HG03439 (cell line): ENCODE measurements around the gene BTN3A1.
"Not testable (repeated sequence)": the region's sequence is repeated elsewhere in the genome, so short reads cannot be mapped to it uniquely, and the experiment has no call there.

ENCODE experiments used
- ATAC-seq: cut with Tn5 transposase; IDR thresholded peaks from one replicate; pipeline ENCODE4 v1.9.1; 2021; ENCODE audit warnings: mild to moderate bottlenecking, moderate library complexity; ENCODE audit not compliant: unreplicated experiment

The BTN3A1 gene

DNA sequence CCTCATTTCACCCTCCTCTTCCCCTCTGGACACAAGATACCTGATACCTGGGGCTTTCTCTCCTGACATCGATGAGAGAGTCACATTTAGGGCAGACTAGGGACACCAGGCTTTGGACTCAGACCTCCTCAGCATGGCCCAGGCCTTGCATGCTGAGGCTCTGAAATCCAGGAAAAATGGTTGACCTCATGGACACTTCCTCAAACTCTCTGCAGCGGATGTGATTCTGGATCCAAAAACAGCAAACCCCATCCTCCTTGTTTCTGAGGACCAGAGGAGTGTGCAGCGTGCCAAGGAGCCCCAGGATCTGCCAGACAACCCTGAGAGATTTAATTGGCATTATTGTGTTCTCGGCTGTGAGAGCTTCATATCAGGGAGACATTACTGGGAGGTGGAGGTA is 10.9 kb downstream of the BTN3A1 start:
- no peak for ATAC-seq

DNA sequence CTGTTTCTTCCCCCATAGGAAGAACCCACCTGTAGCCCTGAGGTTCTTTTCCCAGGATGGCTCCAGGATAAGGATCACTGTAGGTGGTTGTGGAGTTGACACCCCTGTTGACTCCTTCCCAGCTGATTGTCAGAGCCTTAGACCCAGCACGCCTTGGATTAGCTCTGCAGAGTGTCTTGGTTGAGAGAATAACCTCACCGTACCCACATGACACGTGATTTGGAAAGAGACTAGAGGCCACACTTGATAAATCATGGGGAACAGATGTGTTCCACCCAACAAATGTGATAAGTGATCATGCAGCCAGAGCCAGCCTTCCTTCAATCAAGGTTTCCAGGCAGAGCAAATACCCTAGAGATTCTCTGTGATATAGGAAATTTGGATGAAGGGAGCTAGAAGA is 12.2 kb downstream of the BTN3A1 start:
- ATAC-seq, result no peak

DNA sequence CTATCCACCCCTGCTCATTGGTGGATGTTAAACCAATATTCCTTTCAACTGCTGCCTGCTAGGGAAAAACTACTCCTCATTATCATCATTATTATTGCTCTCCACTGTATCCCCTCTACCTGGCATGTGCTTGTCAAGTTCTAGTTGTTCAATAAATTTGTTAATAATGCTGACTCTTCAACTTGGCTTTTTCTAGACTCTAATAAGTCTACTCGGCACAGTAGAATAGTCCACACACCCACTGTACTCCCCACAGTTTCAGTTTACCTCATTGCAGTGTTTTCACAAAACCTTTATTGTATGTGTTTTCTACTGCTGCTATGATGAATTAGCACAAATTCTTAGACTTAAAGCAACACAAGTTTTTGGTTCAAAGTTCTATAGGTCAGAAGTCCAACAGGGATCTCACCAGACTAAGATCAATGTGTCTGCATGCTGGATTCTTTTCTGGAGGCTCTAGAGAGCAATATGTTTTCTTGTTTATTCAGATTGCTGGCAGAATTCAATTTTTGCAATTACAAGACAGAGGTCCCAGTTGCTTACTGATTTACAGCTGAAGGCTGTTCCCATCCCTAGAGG is 13.1 kb downstream of the BTN3A1 start:
- ATAC-seq, result no peak

DNA sequence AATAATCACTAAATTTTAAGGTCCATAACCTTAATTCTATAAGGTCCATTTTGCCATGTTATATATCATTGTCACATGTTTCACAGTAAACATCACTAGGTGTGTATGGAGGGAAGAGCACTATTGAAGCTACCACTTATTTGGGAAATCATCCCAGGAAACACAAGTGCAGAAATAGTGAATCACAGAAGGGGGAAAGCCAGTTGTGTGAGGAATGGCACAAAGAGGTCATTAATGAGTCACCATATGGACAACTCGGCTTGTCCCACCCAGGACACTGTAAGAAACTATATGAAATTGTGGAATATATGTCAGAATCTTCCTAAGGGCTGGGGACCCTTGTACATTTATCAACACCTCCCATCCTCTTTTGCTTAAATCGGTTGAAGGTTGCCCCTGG is 13.7 kb downstream of the BTN3A1 start:
- no peak for ATAC-seq

DNA sequence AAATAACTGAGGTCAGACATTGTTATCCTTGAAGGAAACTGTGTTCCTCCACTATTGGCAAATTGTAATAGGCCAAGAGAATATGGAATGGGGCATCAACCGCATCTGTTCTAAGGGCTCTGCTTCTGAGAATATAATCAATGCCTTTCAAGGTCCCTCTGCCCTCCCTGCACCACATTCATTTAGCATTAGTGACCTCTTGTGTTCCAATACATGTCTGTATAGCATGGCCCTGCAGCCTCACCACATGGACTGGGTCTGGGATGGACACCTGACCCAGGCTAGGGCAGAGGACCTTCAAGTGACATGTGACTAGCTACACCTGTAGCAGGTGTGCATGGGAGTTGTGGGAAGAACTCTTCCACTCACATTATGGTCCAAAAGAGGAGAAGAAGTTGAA is 14.2 kb downstream of the BTN3A1 start:
- no peak for ATAC-seq

DNA sequence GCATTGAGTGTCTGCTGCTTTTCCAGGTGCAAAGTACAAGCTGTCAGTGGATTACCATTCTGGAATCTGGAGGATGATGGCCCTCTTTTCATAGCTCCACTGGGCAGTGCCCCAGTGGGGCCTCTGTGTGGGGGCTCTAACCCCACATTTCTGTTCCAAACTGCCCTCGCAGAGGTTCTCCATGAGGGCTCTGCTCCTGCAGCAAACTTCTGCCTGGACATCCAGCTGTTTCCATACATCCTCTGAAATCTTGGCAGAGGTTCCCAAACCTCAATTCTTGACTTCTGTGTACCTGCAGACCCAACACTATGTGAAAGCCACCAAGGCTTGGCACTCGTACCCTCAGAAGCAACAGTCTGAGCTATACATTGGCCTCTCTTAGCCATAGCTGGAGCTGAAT is 16.0 kb downstream of the BTN3A1 start:
- not testable (repeated sequence) for ATAC-seq

DNA sequence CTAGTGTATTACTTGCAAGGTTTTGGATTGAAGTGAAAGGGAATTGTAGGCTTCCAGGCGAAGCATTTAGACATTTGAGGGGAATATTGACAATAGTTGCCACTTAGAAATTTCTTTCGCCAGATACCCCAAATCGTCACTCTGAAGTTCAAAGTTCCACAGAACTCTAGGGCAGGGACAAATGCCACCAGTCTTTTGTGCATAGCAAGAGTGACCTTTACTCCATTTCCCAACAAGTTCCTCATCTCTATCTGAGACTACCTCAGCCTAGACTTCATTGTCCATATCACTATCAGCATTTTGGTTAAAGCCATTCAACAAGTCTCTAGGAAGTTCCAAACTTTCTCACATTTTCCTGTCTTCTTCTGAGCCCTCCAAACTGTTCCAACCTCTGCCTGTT is 16.7 kb downstream of the BTN3A1 start:
- not testable (repeated sequence) for ATAC-seq

DNA sequence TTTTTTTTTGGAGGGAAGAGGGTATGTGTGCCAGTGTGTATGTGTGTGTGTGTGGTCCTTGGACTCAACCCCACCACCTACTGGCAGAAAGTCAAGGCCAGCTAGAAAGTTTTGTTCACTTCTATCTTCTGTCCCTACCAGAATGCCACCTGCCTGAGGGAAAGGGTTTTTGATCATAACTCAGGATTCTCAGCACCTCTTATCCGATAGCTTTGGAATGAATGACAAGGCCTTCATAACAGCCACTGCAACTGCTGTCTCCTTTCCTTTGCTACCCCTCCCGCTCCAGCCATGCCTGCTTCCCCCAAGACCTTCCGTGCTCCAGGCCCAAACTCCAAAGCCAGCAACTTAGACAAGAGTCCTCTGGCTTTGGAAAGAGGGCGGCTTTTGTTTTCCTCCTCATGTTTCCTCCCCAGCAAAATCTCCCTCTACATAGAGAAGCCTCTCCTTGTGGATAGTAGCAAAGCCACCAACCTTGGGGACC is 18.7 kb downstream of the BTN3A1 start:
- peak; percentile 18 for ATAC-seq

DNA sequence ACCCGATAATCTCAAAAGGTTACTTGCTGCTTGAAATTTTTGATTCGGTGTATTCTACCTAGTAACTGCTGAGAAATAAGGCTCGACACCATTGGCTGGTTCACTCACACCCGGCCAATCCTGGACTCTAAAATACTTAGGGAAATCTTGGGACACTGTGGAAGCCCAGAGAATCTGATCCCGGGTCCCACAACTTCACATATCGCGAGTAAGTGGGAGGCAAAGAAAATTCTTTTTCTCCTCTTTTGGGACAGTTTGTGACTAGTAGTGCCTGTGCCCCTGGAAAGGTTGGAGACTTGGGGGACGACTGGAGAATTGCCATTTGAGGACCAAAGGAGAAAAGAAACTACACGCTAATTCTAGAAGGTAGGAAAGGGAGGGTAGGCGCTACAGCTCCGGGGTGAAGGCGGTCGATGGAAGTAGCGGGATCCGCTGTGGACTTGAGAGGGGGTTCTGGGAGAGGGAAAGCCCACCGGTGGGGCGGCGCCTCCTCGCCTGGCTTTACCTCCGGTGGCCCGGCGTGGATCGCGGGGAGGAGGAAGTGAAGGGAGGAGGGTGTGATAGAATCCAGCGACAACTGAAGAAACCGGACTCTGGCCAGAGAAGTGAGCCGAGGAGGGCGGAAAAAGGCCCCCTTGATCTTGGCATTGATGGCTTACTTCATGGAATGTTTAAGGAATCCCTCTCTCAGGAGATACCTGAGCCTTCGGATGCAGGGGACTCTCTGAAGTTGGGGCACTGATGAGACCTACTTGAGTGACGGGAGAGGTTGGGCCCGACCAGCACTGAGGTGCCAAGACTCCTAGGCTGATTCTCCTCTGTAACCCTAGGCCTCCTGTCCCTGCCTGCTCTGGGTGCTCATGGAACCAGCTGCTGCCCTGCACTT is 19.4 kb downstream of the BTN3A1 start:
- peak; percentile 84 for ATAC-seq

DNA sequence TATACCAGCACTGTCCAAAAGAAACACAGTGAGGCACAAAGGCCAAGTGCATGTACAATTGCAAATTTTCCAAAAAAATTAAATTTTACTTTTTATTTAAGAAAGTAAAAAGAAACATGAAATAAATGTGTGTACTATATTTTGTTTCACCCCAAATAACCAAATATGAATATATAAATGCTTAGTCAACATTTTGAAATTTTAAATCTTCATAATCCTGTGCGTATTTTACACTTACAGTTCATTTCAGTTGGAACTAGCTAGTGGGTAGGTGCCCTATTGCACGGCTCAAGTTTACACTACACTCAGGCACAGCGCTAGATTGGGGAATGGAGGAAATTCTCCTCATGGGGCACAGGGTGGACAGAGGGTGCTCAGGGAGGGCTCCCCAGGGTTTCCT is 20.3 kb downstream of the BTN3A1 start:
- no peak for ATAC-seq

DNA sequence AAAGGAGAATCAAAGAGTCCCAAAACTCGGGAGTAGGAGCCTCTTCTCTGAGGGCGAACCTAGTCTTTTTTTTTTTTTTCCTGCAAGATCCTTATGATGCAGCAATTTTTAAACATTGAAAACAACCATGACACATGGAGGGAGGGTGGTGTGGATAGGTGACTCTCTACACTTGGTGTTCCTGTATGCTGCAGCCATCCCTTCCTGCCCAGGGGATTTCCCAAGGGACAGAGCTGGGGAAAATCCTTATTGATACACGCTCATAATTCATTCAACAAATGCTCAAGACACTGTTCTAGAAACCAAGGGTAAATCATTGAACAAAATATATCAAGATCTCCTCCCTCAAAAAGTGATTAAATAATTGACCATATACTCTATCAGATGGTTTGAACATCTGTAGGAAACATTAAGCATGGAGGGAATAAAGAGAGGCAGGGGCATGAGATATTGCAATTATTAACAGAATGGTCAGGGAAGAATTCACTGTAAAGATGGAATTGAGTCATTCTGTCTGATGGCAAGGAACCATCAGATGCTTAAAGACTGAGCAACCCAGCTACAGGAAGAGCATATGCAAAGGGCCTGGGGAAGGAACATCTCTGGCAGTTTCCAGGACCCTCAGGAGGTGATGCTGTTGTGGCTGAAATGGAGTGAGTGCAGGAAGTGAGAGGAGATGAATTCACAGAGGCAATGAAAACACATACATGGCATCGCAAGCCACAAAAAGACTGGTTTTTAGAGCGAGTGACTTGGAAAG is 24.8 kb downstream of the BTN3A1 start:
- ATAC-seq, result no peak

DNA sequence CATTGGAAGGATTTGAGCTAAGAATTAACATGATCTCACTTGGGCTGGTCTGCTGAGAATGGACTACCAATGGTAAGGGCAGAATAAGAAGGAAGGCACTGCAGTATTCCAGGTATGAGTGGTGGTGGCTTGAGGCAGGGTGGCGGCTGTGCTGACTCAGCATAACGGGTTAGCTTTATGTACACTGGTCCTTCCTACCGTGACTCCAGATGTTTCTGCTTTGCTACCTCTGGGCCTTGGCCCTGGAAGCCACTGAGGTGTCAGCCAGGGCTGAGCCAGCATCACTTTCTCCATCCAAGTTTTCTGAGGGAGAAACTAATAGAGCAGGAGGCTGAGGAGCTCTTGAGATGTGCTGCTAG is 25.4 kb downstream of the BTN3A1 start:
- ATAC-seq, result no peak

DNA sequence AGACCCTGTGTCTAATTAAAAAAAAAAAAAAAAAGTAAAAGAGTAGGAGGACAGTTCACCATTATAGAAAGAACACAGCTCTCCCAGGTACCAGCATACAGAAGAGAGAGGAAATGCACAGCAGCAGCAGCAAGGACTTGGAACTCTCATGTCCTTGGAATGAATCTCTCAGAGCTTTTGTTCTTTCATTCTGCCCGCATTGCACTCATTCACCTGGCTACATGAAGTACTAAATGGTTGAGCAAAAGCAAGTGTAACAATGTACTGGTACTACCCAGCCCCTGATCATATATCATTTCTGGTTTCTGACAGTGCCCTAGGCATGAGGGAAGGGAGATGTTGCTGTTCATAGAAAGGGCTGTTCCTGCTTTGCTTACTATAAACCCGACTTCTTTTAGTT is 26.1 kb downstream of the BTN3A1 start:
- no peak for ATAC-seq

DNA sequence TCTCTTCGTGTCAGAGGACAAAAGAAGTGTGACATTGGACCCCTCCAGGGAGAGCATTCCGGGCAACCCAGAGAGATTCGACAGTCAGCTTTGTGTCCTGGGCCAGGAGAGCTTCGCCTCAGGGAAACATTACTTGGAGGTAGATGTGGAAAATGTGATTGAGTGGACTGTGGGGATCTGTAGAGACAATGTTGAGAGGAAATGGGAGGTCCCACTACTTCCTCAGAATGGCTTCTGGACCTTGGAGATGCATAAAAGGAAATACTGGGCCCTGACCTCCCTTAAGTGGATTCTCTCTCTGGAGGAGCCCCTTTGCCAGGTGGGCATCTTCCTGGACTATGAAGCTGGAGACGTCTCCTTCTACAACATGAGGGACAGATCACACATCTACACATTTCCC is 28.7 kb downstream of the BTN3A1 start:
- no peak for ATAC-seq

DNA sequence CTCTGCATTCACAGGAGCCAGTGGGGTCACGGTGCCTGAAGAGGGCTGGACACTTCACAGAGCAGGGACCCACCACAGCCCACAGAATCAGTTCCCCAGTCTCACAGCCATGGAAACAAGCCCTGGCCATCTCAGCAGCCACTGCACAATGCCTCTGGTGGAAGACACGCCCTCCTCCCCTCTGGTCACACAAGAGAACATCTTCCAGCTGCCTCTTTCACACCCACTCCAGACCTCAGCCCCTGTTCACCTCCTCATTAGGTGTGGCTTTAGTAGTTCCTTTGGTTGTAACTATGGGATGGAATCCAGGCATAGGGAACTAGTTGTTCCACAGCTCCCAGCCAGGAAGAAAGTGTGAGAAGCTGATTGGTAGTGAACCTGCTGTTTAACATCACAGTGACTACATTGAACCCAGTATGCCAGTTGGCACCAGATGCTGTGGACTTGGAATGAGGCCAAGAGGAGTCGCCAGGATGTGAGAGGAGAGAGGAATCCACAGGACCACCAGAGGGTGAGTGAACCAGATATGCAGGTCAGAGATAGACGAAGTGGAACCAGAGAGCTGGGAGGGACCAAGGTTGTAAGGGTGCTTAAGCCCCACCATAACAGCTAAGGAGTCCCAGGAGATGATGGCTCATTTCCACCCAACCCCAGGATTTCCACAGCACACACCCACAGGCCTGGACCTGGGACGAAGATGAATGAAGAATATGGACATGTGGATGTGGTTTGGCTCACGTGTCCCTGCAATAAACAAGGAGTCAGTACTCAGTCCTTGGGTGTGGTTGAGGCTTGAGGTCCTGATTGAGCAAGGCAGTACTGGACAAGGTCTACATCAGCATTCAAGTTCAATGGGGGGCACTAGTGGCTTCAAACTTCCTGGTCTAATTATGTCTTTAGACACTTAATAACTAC is 29.4 kb downstream of the BTN3A1 start:
- no peak for ATAC-seq

DNA sequence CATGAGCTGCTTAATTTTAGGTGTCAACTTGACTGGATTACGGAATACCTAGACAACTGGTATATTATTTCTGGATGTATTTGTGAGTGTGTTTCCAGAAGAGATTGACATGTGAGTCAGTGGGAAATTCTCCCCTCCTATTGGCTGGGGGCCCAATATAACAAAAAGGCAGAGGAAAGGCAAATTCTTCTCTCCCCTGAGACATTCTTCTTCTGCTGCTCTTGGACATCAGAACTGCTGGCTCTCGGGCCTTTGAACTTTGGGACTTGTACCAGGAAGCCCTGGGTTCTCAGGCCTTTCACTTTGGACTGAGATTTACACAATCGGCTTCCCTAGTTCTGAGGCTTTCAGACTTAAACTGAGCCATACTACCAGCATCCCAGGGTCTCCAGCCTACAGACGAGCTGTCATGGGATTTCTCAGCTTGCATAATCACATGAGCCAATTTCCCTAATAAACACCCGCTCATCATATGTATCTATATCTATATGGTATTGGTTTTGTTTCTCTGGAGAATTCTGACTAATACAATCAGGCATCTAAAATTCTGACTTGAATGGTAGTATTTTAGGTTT is 30.6 kb downstream of the BTN3A1 start:
- no peak for ATAC-seq

DNA sequence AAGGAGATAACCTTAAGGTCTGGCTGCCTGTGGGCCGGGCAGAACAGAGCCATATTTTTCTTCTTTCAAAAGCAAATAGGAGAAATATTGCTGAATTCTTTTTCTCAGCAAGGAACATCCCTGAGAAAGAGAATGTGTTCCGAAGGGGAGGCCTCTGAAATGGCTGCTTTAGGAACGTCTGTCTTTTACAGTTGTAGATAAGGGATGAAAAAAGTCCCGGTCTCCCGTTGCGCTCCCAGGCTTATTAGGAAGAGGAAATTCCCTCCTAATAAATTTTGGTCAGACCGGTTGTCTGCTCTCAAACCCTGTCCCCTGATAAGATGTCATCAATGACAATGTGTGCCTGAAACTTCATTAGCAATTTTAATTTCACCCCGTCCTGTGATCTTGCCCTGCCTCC is 31.6 kb downstream of the BTN3A1 start:
- not testable (repeated sequence) for ATAC-seq

DNA sequence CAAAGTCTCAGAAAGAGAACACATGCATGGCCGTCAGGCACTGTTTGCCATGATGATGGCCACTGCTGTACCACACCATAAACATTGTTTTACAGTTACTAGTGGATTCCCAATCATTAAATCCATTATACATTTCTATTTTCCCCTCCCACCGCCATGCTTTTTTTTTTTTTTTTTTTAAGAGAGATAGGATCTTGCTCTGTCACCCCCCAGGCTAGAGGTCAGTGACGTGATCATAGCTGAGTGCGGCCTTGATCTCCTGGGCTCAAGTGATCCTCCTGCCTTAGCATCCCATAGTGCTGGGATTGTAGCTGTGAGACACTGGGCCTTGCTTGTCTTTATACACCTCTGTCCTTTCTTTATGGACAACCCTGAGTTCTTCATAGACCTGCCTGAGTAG is 33.9 kb downstream of the BTN3A1 start:
- no peak for ATAC-seq

DNA sequence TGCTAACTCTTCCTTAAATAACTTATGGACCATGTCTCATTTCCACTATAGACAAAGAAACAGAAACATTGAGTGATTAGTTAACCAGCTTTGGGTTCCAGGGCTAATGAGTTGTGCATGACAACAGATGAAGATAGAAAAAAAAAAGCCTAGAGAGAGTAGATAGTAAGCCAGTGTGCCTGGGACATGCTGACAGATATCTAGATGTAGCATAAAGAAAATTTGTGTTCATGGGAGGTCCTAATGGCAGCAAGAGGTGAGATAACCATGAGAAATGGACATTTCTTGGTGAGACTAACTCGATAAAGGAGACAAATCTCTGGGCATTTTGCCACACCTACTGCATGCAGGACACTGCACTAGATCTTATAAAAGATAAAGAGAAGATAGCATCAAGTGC is 35.5 kb downstream of the BTN3A1 start:
- no peak for ATAC-seq

DNA sequence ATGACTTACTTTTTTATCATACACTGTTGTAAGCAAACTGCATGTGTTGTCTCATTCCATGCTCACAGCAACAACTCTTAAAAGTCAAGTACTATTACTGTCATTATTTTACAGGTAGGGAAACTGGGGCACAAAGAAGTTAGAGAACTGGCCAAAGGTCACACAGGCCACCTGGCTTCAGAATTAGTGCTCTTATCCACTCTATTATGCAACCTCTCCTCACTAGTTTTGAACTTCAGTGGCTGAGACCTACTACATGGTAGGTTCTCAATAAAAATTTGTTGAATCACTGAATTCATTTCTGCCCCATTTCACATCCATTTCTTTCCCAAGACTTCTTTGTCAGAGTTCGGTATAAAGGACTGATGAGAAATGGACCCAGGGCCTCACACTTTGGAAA is 35.9 kb downstream of the BTN3A1 start:
- ATAC-seq, result no peak
